IMR-90 (cell line): ENCODE results near the gene RBM39. TPM values are rescaled to one million over a fixed set of nuclear protein-coding genes. Genes with fewer than 3 reads are reported as not detected.

Experiments
- ATAC-seq: fragments of 200-7000 bp; cut with Tn5 transposase; 2 replicates; pipeline ENCODE4 v1.9.1; 2020; ENCODE audit warnings: low read depth, mild to moderate bottlenecking, moderate library complexity
- BruUV-seq: library from RNA; stranded (reverse); fragments of 400-500 nt; replicated peaks from 2 replicates; lab custom pipeline; 2021; lab: Mats Ljungman, UMichigan
- CTCF ChIA-PET: fragments of 300-600 bp; formaldehyde crosslinking; extraction: SDS; loops from one replicate; lab custom pipeline; 2021; ENCODE audit warnings: antibody characterized with exemption; lab: Yijun Ruan, JAX
- POLR2A ChIA-PET: fragments of 300-600 bp; sonication (Branson Sonifier 250); formaldehyde crosslinking; loops from one replicate; lab custom pipeline; 2022; ENCODE audit warnings: antibody characterized with exemption; ENCODE audit not compliant: unreplicated experiment; lab: Charles Lee
- DNase-seq: peaks from one replicate; pipeline ENCODE4 v3.0.0; 2013
- H2AFZ ChIP-seq: replicated peaks from 2 replicates; pipeline ENCODE3; 2013; ENCODE audit warnings: low read length, mild to moderate bottlenecking; ENCODE audit not compliant: poor library complexity
- H2AK5ac ChIP-seq: 2 replicates; pipeline ENCODE4 v1.6.1; 2013; ENCODE audit warnings: low read depth, low read length, inconsistent platforms
- H2AK9ac ChIP-seq: replicated peaks from 2 replicates; pipeline ENCODE3; 2013; ENCODE audit warnings: mild to moderate bottlenecking, low read depth, low read length, moderate library complexity; ENCODE audit not compliant: poor library complexity
- H2BK120ac ChIP-seq: 2 replicates; pipeline ENCODE4 v1.6.1; 2013; ENCODE audit warnings: low read depth, low read length, inconsistent platforms
- H2BK15ac ChIP-seq: 3 replicates; pipeline ENCODE4 v1.6.1; 2013; ENCODE audit warnings: low read depth, low read length, inconsistent platforms
- H2BK20ac ChIP-seq: 2 replicates; pipeline ENCODE4 v1.6.1; 2013; ENCODE audit warnings: low read depth, mild to moderate bottlenecking, inconsistent platforms, low read length, moderate library complexity
- H2BK5ac ChIP-seq: 2 replicates; pipeline ENCODE4 v1.6.1; 2013; ENCODE audit warnings: mild to moderate bottlenecking, low read depth, low read length, inconsistent platforms; ENCODE audit not compliant: poor library complexity, severe bottlenecking
- H3K14ac ChIP-seq: replicated peaks from 2 replicates; pipeline ENCODE4 v1.6.1; 2013; ENCODE audit warnings: low read depth, low read length, inconsistent platforms
- H3K18ac ChIP-seq: 2 replicates; pipeline ENCODE4 v1.6.1; 2013; ENCODE audit warnings: low read depth, low read length, control low read depth
- H3K23ac ChIP-seq: 2 replicates; pipeline ENCODE4 v1.6.1; 2013; ENCODE audit warnings: low read depth, low read length, inconsistent platforms
- H3K27ac ChIP-seq: 2 replicates; pipeline ENCODE4 v1.5.1; 2013; ENCODE audit warnings: mild to moderate bottlenecking, control low read depth, low read length; ENCODE audit not compliant: insufficient read depth
- H3K27me3 ChIP-seq: 2 replicates; pipeline ENCODE4 v1.6.1; 2013; ENCODE audit warnings: low read length; ENCODE audit not compliant: control insufficient read depth, insufficient read depth
- H3K36me3 ChIP-seq: 2 replicates; pipeline ENCODE4 v1.6.1; 2013; ENCODE audit warnings: low read length, mixed read lengths; ENCODE audit not compliant: control insufficient read depth, insufficient read depth
- H3K4ac ChIP-seq: 2 replicates; pipeline ENCODE4 v1.6.1; 2013; ENCODE audit warnings: low read depth, low read length, inconsistent platforms
- H3K4me1 ChIP-seq: 2 replicates; pipeline ENCODE4 v1.6.1; 2013; ENCODE audit warnings: low read length, mixed read lengths; ENCODE audit not compliant: control insufficient read depth, insufficient read depth
- H3K4me2 ChIP-seq: 2 replicates; pipeline ENCODE4 v1.6.1; 2013; ENCODE audit warnings: low read depth, mild to moderate bottlenecking, control low read depth, low read length, moderate library complexity
- H3K4me3 ChIP-seq: 2 replicates; pipeline ENCODE4 v1.5.1; 2013; ENCODE audit warnings: low read depth, mild to moderate bottlenecking, control low read depth, low read length, moderate library complexity; ENCODE audit not compliant: insufficient read depth
- H3K56ac ChIP-seq: 2 replicates; pipeline ENCODE4 v1.6.1; 2013; ENCODE audit warnings: low read length, inconsistent platforms; ENCODE audit not compliant: insufficient read depth; ENCODE audit errors: extremely low read depth
- H3K79me1 ChIP-seq, 2 experiments: 2 replicates each; pipeline ENCODE4 v1.6.1; 2013; ENCODE audit warnings: low read length in 2 of 2, inconsistent platforms in 1 of 2, low read depth in 1 of 2
- H3K9ac ChIP-seq: 2 replicates; pipeline ENCODE4 v1.6.1; 2013; ENCODE audit warnings: low read depth, low read length, control low read depth
- H3K9me1 ChIP-seq: 2 replicates; pipeline ENCODE4 v1.6.1; 2013; ENCODE audit warnings: low read length, inconsistent platforms; ENCODE audit not compliant: insufficient read depth
- H3K9me3 ChIP-seq: 2 replicates; pipeline ENCODE4 v1.6.1; 2013; ENCODE audit warnings: low read length; ENCODE audit not compliant: control insufficient read depth, insufficient read depth
- H4K20me1 ChIP-seq: 2 replicates; pipeline ENCODE4 v1.6.1; 2013; ENCODE audit warnings: low read length, inconsistent platforms; ENCODE audit not compliant: insufficient read depth
- H4K5ac ChIP-seq: 2 replicates; pipeline ENCODE4 v1.6.1; 2013; ENCODE audit warnings: mild to moderate bottlenecking, low read depth, low read length, control low read depth
- H4K8ac ChIP-seq, 2 experiments: 2 replicates each; pipeline ENCODE4 v1.6.1; 2013; ENCODE audit warnings: low read depth in 2 of 2, low read length in 2 of 2, control low read depth in 1 of 2, inconsistent platforms in 1 of 2
- H4K91ac ChIP-seq: 2 replicates; pipeline ENCODE4 v1.6.1; 2013; ENCODE audit warnings: low read depth, low read length, inconsistent platforms; ENCODE audit not compliant: insufficient read depth
- BHLHE40 ChIP-seq: fragments of 150-350 bp; IDR thresholded peaks from 2 replicates; pipeline ENCODE4 v1.6.1; 2016; ENCODE audit warnings: mild to moderate bottlenecking, low read depth, low read length
- CEBPB ChIP-seq: IDR thresholded peaks from 2 replicates; pipeline ENCODE4 v1.6.1; 2012; ENCODE audit warnings: low read depth, low read length, improper control_type of control experiment
- CHD1 ChIP-seq: IDR thresholded peaks from 2 replicates; pipeline ENCODE4 v1.6.1; 2012; ENCODE audit warnings: low read depth, low read length, improper control_type of control experiment
- CTCF ChIP-seq: conservative IDR thresholded peaks from 2 replicates; pipeline ENCODE4 v1.5.1; 2012; ENCODE audit warnings: mild to moderate bottlenecking, low read depth, low read length, improper control_type of control experiment
- ELK1 ChIP-seq: fragments of 150-350 bp; IDR thresholded peaks from 2 replicates; pipeline ENCODE4 v1.6.1; 2016; ENCODE audit warnings: low read depth, mild to moderate bottlenecking, low read length, moderate library complexity, borderline replicate concordance
- FOS ChIP-seq: fragments of 150-350 bp; IDR thresholded peaks from 2 replicates; pipeline ENCODE4 v1.6.1; 2016; ENCODE audit warnings: low read depth, low read length
- MAFK ChIP-seq: IDR thresholded peaks from 2 replicates; pipeline ENCODE4 v1.6.1; 2012; ENCODE audit warnings: low read depth, low read length, improper control_type of control experiment
- MAZ ChIP-seq: IDR thresholded peaks from 2 replicates; pipeline ENCODE4 v1.6.1; 2012; ENCODE audit warnings: low read depth, mild to moderate bottlenecking, low read length, improper control_type of control experiment, moderate library complexity, borderline replicate concordance
- MXI1 ChIP-seq: IDR thresholded peaks from 2 replicates; pipeline ENCODE4 v1.6.1; 2012; ENCODE audit warnings: low read depth, mild to moderate bottlenecking, low read length, moderate library complexity, borderline replicate concordance
- NFE2L2 ChIP-seq: fragments of 150-350 bp; IDR thresholded peaks from 2 replicates; pipeline ENCODE4 v1.6.1; 2016; ENCODE audit warnings: low read depth, mild to moderate bottlenecking, low read length
- POLR2A ChIP-seq: IDR thresholded peaks from 2 replicates; pipeline ENCODE4 v1.6.1; 2012; ENCODE audit warnings: mild to moderate bottlenecking, low read depth, low read length
- RAD21 ChIP-seq: IDR thresholded peaks from 2 replicates; pipeline ENCODE4 v1.6.1; 2012; ENCODE audit warnings: low read length, improper control_type of control experiment
- RFX5 ChIP-seq: IDR thresholded peaks from 2 replicates; pipeline ENCODE4 v1.8.0; 2012; ENCODE audit warnings: low read depth, mild to moderate bottlenecking, low read length, moderate library complexity
- SMC3 ChIP-seq: fragments of 150-350 bp; IDR thresholded peaks from 2 replicates; pipeline ENCODE4 v1.6.1; 2016; ENCODE audit warnings: low read depth, mild to moderate bottlenecking, antibody characterized with exemption, low read length, moderate library complexity
- WGBS, 2 experiments: methylation state at CpG; one replicate each; pipeline versions ENCODE4 v1.1.5 to v1.1.7; 2013; ENCODE audit warnings: missing lambda C conversion rate in 2 of 2; ENCODE audit not compliant: insufficient read length in 1 of 2; ENCODE audit errors: extremely low coverage in 2 of 2; 5-methylcytosine and 5-hydroxymethylcytosine counted together
- dilution Hi-C: fragments of 300-500 bp; cut with HindIII; formaldehyde crosslinking; loops from one replicate; pipeline ENCODE4 v1.14.3; 2018; ENCODE audit warnings: low sequenced_read_pairs; ENCODE audit not compliant: unreplicated experiment
- in situ Hi-C: fragments of 300-500 bp; cut with MboI; formaldehyde crosslinking; loops from 3 replicates; pipeline ENCODE4 v1.14.3; 2019; ENCODE audit warnings: low sequenced_read_pairs, inconsistent platforms, mixed read lengths
- intact Hi-C: fragments of 100-400 bp; cut with micrococcal nuclease; formaldehyde crosslinking; loops from 2 replicates; pipeline ENCODE4 v1.10.0; 2022
- polyA plus RNA-seq, 3 experiments: library from polyadenylated mRNA; depleted of rRNA; stranded (reverse); fragments of >200 nt; gene quantifications; 2 replicates each; pipeline ENCODE4 v1.2.3, GENCODE V29; 2012; ENCODE audit warnings: low replicate concordance in 1 of 3
- total RNA-seq: library from RNA; depleted of rRNA; stranded (reverse); fragments of >200 nt; gene quantifications from 2 replicates; pipeline ENCODE4 v1.2.3, GENCODE V29; 2012

The RBM39 gene
- total and polyA plus RNA-seq, 2 of the 4 experiments (the other 2 are of a cell fraction), result 106 to 166 TPM

- no peak overlapping the region for H4K91ac ChIP-seq
- peaks cover 7% of the 10 kb centered on the region for H3K27me3 ChIP-seq
- no peak overlapping the region for H2BK15ac ChIP-seq
- ChIA-PET POLR2A (no interaction called here), CTCF (interaction anchor here (0.6 kb wide), 1 partner anchor 11 kb away, joined by 4 read pairs; no protein-coding TSS in a partner anchor)
- H3K18ac ChIP-seq, result no peak overlapping the region
- no peak for DNase-seq
- no CpG with 5 or more reads among the region's 4 CpGs for WGBS, 2 experiments
- H3K23ac ChIP-seq, result no peak overlapping the region
- H3K9me3 ChIP-seq, result no peaks in the 10 kb centered on the region
- H3K9me1 ChIP-seq, result no peaks in the 10 kb centered on the region; the same call in 1 of the 2 replicates
- H2BK5ac ChIP-seq, result no peak overlapping the region
- TF ChIP-seq MAFK (no peak), CTCF (no peak), BHLHE40 (no peak), MAZ (no peak), ELK1 (no peak), FOS (no peak), CEBPB (no peak), RAD21 (no peak), NFE2L2 (no peak), SMC3 (no peak), POLR2A (no peak), RFX5 (no peak), MXI1 (no peak), CHD1 (no peak)
- no peak overlapping the region for H3K14ac ChIP-seq
- no peaks in the 10 kb centered on the region for H4K20me1 ChIP-seq
- H2AFZ ChIP-seq, result no peak overlapping the region
- no peak overlapping the region for H2BK120ac ChIP-seq
- no peak overlapping the region for H4K5ac ChIP-seq
- H3K4me1 ChIP-seq, result peaks cover 4% of the 10 kb centered on the region
- no peak overlapping the region for H2BK20ac ChIP-seq
- H2AK5ac ChIP-seq, result no peak overlapping the region
- no peak overlapping the region for H3K27ac ChIP-seq
- no peak overlapping the region; the same call in 1 of the 2 replicates for H3K4me2 ChIP-seq
- ATAC-seq, result peak; percentile 30
- no peaks in the 10 kb centered on the region for H3K79me1 ChIP-seq
- H2AK9ac ChIP-seq, result no peak overlapping the region
- no peak overlapping the region for H4K8ac ChIP-seq
- intact Hi-C loops (no loop called here), dilution Hi-C loops (no loop called here), in situ Hi-C loops (loop anchor here (25.0 kb wide), 1 partner anchor 380 kb away; no protein-coding TSS in a partner anchor)
- no peaks in the 10 kb centered on the region for H3K36me3 ChIP-seq
- H3K4me3 ChIP-seq, result no peak overlapping the region
- no peak overlapping the region for H3K56ac ChIP-seq
- no TSS peak for BruUV-seq
- no peak overlapping the region for H3K9ac ChIP-seq
- no peak overlapping the region for H3K4ac ChIP-seq
These were observed 15.1 kb upstream of the RBM39 start for GRCh38 chr20:35757098-35757705.
